Erythroblast (primary cell): Measurements from ENCODE around the gene CHRNA4.

Source experiments
- GATA1 ChIP-seq: IDR thresholded peaks from 2 replicates; pipeline ENCODE4 v1.6.1; 2011; ENCODE audit warnings: low read depth, mild to moderate bottlenecking, control low read depth, low read length, moderate library complexity
- POLR2A ChIP-seq: IDR thresholded peaks from 2 replicates; pipeline ENCODE4 v1.6.1; 2011; ENCODE audit warnings: mild to moderate bottlenecking, low read length

DNA sequence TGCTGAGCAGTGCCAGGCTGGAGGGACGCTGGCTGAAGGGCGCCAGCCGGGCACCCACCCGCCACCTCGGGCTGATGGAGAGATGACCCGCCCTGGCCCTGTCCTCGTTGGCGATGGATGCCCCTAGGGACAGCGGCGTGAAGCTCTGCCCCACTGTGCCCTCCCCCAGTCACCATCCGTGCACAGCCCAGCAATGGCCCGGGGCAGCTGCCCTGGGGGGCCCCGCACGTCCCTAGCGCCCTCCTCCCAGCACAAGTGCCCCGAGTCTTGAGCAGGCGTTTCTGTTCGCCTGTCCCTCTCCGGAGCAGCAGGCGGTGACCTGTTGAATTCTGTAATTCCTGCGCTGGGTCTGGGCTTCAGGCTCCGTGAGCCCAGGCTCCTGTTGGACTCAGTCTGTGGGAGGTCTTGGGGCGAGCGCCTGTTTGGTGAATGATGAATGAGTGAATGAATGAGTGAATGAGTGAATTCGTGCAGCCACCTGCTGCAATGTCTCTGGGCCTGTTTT lies 36.8 kb upstream of the CHRNA4 start:
- TF ChIP-seq POLR2A (no peak), GATA1 (no peak)
